ENCODE data around the gene SLC11A2. TPM values are rescaled to one million over a fixed set of nuclear protein-coding genes. Genes with fewer than 3 reads are reported as not detected.

The SLC11A2 gene
- total and polyA plus RNA-seq, 2 of the 13 experiments (the other 11 are each of a cell fraction or from before 2014, with no cell fraction given), result 71.7 to 77.0 TPM

DNA sequence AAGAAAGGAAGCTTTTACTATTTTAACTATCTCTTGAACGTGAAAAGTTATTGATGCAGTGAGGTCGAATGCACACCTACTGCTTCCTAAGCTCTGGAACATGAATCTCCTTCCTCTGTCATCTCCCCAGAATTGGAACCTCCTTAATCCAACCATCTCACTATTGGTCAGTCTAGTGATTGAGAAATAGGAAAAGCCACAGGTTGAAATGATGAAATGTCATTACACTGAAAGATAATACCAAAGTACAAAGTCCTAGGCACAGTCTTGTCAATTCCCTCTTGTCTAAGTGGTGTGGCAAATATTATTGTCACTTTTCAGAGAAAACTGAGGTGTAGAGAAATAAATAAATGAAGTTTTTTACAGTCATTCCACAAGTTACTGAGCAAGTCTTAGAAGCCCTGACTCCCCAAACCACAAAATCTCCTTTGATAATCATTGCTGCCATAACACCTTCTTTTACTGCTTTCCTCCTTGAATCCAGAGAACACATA is 93.3 kb downstream of the SLC11A2 start (continued):
- TF ChIP-seq ARID3A (IDR thresholded peaks at IDR 0.05; ENCODE audit: low read depth, low read length) (peak; percentile 60; the same call in 1 of the 2 replicates), NFIB (CRISPR knock-in tag; IDR thresholded peaks at IDR 0.05; ENCODE audit: borderline replicate concordance) (no peak), ZFAT (CRISPR knock-in tag; conservative IDR thresholded peaks at IDR 0.05) (no peak), KLF9 (CRISPR knock-in tag; IDR thresholded peaks at IDR 0.05; ENCODE audit: low read depth) (no peak), NR3C1 (CRISPR knock-in tag; IDR thresholded peaks at IDR 0.05) (no peak), UBTF (CRISPR knock-in tag; IDR thresholded peaks at IDR 0.05) (no peak), PPARG (CRISPR knock-in tag; conservative IDR thresholded peaks at IDR 0.05) (peak; percentile 72; the same call in 1 of the 2 replicates), HNRNPK (IDR thresholded peaks at IDR 0.05; ENCODE audit: low read depth, low read length, poor library complexity, severe bottlenecking) (no peak), ZNF326 (CRISPR knock-in tag; IDR thresholded peaks at IDR 0.05; ENCODE audit: borderline replicate concordance) (no peak), SIX4 (CRISPR knock-in tag; IDR thresholded peaks at IDR 0.05) (peak; percentile 80), ZNF644 (CRISPR knock-in tag; IDR thresholded peaks at IDR 0.05; ENCODE audit: low read depth) (peak; percentile 50; the same call in 1 of the 2 replicates), SOX5 (CRISPR knock-in tag; IDR thresholded peaks at IDR 0.05; ENCODE audit: borderline replicate concordance) (peak; percentile 79; the same call in 1 of the 2 replicates), MAFG (CRISPR knock-in tag; IDR thresholded peaks at IDR 0.05) (no peak), KLF13 (CRISPR knock-in tag; IDR thresholded peaks at IDR 0.05) (no peak), JARID2 (CRISPR knock-in tag; IDR thresholded peaks at IDR 0.05; ENCODE audit: insufficient replicate concordance) (no peak), MXD4 (CRISPR knock-in tag; IDR thresholded peaks at IDR 0.05) (0 out of 2 replicates have a peak, but pooled peaks have one; percentile 19), TFE3 (CRISPR knock-in tag; IDR thresholded peaks at IDR 0.05) (peak; percentile 44; the same call in 1 of the 2 replicates), ZNF17 (CRISPR knock-in tag; IDR thresholded peaks at IDR 0.05) (no peak), ELF4 (CRISPR knock-in tag; IDR thresholded peaks at IDR 0.05; ENCODE audit: borderline replicate concordance) (no peak), YEATS2 (CRISPR knock-in tag; IDR thresholded peaks at IDR 0.05; ENCODE audit: borderline replicate concordance) (peak; percentile 10; the same call in 1 of the 2 replicates), ZNF225 (CRISPR knock-in tag; IDR thresholded peaks at IDR 0.05) (no peak)
- TF ChIP-seq, protein P1, sequence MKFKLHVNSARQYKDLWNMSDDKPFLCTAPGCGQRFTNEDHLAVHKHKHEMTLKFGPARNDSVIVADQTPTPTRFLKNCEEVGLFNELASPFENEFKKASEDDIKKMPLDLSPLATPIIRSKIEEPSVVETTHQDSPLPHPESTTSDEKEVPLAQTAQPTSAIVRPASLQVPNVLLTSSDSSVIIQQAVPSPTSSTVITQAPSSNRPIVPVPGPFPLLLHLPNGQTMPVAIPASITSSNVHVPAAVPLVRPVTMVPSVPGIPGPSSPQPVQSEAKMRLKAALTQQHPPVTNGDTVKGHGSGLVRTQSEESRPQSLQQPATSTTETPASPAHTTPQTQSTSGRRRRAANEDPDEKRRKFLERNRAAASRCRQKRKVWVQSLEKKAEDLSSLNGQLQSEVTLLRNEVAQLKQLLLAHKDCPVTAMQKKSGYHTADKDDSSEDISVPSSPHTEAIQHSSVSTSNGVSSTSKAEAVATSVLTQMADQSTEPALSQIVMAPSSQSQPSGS (CRISPR knock-in tag; IDR thresholded peaks at IDR 0.05), result peak; percentile 64; the same call in 1 of the 2 replicates

All from HepG2 (cell line).